HCEC 1CT (cell line): ENCODE measurements around the gene CPEB2.

ENCODE experiments used
- DNase-seq: peaks from one replicate; pipeline ENCODE4 v3.0.0-alpha.2; 2017

The CPEB2 gene

DNA sequence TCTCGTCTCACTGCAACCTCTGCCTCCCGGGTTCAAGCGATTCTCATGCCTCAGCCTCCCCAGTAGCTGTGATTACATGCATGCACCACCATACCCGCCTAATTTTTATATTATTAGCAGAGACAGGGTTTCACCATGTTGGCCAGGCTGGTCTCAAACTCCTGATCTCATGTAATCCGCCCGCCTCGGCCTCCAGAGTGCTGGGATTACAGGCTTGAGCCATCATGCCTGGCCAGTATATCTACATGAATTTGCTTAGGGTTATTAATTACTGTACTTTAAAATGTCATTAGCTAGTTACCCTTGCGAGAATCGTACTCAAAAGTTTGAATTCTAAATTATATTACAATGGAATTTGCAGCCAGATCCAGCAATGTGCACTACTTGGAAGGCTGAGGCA is 8.9 kb downstream of the CPEB2 start:
- no peak for DNase-seq

DNA sequence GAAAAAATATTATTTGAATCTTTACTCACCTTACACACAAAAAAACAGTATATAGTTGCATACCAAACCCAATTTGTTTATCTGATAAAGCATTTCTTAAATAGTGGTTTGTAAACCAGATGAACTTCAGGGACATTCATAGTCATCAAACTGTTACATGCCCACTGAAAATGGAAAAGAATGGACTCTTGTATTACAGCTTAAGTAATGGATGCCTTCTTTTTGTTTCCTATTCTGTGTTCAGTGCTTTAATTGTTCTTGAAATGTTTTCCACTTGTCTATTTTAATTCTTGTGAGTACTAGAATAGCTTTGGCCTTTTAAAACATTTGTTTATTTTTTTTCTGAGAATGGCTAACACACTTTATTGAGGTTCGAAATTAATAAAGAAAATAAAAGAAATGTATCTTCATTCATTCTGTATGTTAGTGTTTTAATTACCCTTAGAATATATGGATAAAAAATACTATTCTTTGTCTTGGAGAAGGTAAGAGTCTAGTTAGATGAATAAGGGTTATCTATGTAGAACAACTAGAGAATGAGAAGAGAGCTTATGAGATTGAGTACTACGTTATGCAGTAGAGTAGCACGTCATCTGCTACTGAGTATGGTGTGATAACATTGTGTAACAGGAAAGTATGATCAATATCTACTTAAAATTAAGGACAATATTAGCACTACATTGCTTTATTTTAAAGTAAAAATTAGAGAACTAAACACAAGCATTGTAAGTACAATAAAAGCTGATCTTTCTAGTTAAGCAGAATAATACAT is 9.9 kb downstream of the CPEB2 start:
- DNase-seq = no peak

DNA sequence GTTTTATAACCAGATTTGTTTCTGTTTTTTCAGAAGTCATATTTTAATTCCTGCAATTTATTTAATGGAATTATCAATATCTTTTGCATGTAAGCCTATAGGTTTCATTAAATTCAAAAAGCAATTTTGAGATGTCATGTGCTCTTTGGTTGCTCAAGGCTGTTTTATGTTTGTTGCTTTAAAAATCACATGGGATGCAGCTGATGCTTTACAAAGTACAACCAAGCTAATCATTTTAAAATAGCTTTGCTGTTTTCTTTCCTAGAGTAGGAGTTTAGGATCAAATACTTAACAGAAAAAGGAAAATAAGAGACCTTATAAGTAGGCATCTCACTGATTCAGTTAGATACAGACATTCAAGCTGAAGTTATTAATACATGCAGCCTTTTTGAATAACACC is 11.3 kb downstream of the CPEB2 start:
- no peak for DNase-seq

DNA sequence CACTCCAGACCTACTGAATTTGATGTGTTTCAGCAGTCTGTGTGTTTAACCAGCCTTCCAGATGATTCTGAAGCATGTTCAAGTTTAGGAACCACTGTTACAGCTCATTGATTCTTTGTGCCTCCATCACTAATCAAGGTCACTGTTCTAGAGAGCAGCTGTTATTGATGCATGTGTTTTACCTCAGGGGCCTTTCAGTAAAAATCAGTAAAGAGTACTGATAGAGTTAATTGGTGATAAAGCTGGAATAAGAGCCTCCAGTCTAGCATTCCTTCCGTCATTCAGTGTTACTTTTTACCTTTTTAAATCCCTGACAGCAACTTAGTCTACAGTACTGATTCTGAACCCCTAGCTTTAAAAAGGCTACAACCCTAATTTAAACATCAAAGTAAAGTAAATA is 12.9 kb downstream of the CPEB2 start:
- no peak for DNase-seq

DNA sequence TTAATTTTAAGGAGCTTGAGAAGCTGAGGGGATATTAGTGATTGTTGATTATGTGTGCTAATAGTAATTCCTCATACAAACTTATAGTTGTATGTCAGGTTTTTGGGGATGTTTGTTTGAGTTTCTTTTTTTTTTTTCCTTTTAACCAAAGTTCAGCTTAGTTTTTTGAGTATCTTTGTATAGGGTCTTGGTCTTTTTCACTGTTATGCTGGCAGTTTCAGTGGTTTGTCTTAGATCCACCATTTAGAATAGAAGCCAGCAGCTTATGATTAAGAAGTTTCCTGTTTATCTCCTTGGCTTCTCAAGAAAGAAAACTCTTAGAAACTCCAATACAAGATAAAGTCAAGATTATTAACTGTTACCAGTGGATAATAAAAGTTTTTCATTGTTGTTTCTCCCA is 16.1 kb downstream of the CPEB2 start:
- DNase-seq = no peak

GRCh38 chr4:15020502-15021286 is 18.4 kb downstream of the CPEB2 start:
- DNase-seq = no peak

GRCh38 chr4:15021311-15021710 is 19.0 kb downstream of the CPEB2 start:
- DNase-seq = no peak

DNA sequence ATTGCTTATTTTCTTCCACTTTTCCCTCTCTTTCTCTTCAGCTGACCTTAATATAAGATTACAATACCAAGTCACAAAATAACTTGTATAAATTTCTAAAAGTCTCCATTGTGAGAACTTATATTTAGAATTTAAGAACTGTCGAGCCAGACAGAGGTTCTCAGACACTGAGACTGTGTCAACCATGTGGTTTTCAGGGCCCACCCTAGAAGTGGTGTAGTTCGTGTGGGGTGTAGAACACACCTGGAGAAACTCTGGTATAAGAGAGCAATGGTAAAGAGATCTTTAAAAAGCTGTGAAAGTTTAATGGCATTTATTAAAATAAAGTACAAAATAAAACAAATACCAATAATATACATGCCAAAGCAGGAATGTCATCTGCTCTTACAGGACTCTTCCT is 19.7 kb downstream of the CPEB2 start:
- DNase-seq = no peak

- DNase-seq = no peak
Measured at GRCh38 chr4:15024386-15024785, 22.1 kb downstream of the CPEB2 start.

DNA sequence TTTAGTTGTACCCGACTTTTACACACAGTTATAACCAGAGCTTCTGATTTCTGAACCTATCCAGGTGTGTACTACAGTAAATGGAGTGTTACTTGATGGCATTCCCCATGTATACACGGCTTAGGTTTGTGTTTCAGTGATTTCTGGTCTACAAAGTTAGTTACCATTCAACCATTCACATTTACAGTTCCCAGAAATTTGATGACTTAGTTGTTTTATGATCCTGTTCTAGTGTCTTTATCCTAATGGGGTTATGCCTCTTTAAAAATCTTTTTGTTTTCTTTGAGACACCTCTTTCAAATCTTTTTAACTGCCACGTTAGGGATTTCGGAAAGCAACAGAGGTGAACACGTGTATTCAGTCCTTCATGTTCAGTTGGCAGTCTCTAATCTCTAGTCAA is 23.4 kb downstream of the CPEB2 start:
- no peak for DNase-seq

GRCh38 chr4:15027921-15028435 is 25.7 kb downstream of the CPEB2 start:
- DNase-seq = no peak

DNA sequence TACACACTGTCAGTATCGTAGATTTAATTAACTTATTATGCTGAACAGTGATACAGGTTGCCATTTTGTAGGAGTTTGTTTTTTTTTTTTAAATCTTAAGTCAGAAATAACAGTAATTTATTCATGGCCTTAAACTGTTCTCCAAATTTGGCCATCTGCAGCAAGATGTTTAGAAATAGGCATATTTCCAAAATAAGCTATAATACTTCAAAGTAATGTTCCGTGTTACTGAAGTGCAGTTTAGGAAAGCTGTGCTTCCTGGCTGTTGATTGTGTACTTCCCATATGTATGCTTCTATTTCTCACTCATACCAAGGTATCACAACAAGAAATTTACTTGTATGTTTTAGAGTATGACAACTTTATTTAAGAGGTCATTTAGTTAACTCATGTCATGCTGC is 28.9 kb downstream of the CPEB2 start:
- peak; percentile 38 for DNase-seq

- peak; percentile 73 for DNase-seq
Measured at GRCh38 chr4:15031993-15032675, 29.9 kb downstream of the CPEB2 start.

- DNase-seq = no peak
Measured at GRCh38 chr4:15034071-15034764, 31.9 kb downstream of the CPEB2 start.

- DNase-seq = no peak
Measured at GRCh38 chr4:15035159-15035558, 32.9 kb downstream of the CPEB2 start.

- no peak for DNase-seq
Measured at GRCh38 chr4:15037923-15038541, 35.8 kb downstream of the CPEB2 start.

DNA sequence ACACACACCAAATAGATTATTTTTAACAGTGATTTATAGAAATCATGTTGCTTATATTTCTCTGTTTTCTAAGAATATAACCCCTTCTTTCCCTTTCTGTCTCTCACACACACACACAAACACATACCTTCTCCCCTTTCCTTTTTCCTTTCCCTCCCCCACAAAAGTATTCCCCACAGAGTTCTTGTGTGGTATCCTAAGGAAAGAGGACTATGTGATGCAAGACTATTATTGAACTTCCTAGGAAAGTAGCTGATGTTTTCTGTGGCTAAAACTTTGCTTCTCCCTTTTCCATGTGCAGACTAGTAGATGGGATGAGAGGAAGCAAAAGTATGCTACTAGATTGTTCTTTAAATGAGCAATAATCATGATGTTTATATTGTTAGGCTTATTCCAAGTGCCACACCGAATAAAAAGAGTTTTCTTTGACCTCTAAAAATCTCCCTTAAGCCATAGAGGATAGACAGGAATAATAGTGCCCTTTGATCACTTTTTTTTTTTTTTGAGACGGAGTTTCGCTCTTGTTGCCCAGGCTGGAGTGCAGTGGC is 38.7 kb downstream of the CPEB2 start:
- DNase-seq = no peak

GRCh38 chr4:15042529-15043167 is 40.4 kb downstream of the CPEB2 start:
- DNase-seq = no peak

DNA sequence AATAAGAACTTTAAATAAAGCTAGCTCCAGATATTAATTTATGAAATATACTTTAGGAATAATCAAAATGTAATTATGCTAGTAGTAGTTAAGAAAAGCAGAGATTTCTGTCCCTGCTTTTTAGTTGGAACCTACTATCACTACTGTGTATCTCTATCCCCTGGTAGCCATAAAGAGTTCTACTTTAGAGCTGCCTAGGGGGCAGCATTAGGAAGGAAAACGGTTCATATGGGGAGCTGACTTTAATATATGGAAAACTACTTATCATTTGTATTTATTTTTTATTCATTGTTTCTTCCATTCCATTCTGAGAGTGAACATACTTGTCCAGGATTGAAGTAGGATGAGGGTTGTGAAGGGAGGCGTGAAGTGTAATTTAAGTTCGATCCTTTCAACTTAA is 40.9 kb downstream of the CPEB2 start:
- no peak for DNase-seq

GRCh38 chr4:15043922-15044321 is 41.6 kb downstream of the CPEB2 start:
- no peak for DNase-seq

DNA sequence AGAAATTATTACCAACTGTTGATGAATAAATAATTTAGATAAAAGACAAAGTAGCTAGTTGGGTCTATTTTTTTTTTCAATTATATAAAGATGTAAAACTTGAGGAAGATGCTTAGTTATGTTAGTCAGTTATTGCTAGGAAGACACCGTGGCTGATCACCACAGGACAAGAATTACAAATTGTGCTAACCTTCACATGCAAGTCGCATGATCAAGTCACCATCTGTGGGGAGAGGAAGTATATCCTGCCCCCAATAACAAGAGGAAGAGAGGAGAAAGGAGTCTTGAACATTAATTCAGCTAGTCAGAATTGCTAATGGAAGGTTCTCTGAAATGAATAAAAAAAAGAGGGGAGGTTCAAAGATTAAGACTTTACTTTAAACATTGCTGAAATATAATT is 52.3 kb downstream of the CPEB2 start:
- no peak for DNase-seq

DNA sequence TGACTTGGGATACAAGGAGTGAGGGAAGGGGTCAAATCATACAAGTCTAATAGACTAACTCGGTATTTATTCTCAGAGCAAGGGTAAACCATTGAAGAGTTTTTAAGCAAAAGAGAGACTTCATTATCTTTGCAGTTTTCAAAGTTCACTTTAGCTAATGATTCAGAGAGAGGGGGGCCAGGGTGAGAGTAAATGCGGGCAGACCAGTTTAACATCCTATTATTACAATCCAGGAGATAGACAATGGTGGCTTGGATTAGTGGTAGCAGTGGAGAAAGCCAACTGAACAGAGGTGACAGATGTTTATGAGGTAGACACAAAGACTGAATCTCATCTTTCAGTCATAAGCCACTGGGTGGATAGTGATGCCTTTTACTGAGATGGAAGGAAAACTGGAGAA is 57.9 kb downstream of the CPEB2 start:
- no peak for DNase-seq
